CD1c-positive myeloid dendritic cell (primary cell): Measurements from ENCODE around the gene GJA4.
"Not testable (repeated sequence)": the region's sequence is repeated elsewhere in the genome, so short reads cannot be mapped to it uniquely, and the experiment has no call there.

Experiments
- DNase-seq: peaks from one replicate; pipeline ENCODE4 v3.0.0-alpha.2; 2016; ENCODE audit errors: extremely low spot score

Gene GJA4

DNA sequence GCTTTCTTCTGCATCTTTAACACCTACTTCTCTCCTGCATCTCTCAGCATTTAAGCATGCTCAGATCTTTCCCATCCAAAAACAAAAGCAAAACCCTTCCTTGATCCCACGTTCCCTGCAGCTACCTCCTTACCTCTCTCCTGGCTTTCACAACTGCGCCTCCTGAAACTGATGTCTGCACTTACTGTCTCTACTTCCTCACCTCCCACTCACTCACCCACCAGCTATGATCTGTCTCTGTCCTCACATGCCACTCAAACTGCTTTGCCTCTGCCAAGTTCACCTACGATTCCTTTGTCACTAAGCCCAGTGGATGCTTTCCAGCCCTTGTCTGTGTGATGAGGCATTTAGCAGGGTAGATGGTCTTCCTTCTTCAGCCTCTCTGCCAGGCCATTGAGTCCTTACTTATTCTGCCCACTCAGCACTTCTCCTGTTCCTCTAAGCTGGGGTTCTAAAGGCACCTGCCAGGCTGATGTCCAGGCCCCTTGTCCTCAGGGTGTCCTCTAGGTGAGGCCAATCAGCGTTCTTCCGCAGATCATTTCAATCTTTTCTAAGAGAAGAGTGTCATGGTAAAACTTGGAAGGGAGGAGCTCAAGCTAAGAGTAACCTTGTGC, 21.8 kb upstream of the GJA4 start:
- DNase-seq, result peak; percentile 29

- DNase-seq, result no peak
These were observed 21.0 kb upstream of the GJA4 start for GRCh38 chr1:34771573-34772371.

- DNase-seq, result not testable (repeated sequence)
These were observed 19.7 kb upstream of the GJA4 start for GRCh38 chr1:34773114-34773513.

GRCh38 chr1:34774957-34775356, 17.8 kb upstream of the GJA4 start:
- no peak for DNase-seq

GRCh38 chr1:34776911-34777310, 15.9 kb upstream of the GJA4 start:
- no peak for DNase-seq

DNA sequence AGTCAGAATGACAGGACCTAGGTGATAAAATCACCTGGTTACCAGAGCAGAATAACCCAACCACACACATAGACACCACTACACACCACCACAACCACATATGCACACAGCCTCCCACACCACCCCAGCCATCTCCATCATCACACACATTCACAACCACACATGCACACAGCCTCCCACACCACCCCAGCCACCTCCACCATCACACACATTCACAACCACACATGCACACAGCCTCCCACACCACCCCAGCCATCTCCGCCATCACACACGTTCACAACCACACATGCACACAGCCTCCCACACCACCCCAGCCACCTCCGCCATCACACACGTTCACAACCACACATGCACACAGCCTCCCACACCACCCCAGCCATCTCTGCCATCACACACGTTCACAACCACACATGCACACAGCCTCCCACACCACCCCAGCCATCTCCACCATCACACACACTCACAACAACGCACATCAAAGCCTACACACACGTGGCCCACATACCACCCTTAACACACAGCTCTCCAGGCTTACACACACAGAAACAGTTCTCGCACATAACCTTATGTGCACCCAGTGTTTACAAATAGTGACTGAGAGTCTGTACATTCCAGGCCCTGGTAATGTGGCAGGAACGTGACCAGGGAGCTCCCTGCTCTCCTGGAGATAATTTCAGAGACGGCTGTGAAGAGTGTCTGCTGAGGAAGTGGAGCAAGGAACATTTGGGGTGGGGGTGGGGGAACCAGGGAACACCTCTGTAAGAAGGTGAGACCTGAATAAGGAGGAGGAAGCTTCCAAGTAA, 15.1 kb upstream of the GJA4 start:
- DNase-seq, result no peak

GRCh38 chr1:34778381-34778780, 14.4 kb upstream of the GJA4 start:
- no peak for DNase-seq

DNA sequence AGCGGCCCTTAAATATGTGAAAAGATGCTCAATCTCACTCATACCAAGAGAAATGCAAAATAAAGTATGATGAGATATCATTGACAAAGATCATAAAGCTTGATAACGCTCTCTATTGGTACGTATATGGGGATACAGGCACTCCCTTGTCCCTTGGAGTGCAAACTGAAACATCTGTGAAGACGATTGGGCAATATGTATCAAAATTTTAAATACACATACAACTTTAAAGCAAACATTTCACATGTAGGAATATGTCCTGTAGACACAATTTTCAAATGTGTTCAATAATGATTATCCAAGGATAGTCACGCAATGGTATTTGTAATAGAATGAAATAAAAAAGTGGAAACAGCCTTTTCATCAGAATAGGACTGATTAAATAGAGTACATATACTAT, 13.8 kb upstream of the GJA4 start:
- no peak for DNase-seq

GRCh38 chr1:34779526-34779925, 13.3 kb upstream of the GJA4 start:
- DNase-seq, result no peak

DNA sequence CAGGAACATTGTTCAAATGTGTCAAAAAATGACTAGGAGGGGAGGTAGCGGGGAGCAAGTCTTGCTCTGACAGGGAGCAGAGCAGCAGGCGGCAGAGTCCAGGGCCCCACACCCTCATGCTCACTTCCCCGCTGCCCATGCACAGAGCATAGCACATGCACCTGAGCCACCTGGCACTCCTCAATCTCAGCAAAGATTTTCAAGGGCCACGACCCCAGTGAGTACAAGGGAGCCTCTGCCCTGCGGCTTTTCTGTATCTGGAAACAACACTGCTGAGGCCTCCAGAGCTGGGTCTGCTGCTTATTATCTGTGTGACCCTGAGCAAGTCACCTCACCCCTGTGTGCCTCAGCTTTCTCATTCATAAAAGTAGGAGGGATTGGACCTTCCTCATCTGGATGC, 12.8 kb upstream of the GJA4 start:
- no peak for DNase-seq

GRCh38 chr1:34780528-34780927, 12.3 kb upstream of the GJA4 start:
- no peak for DNase-seq

GRCh38 chr1:34781071-34781843, 11.5 kb upstream of the GJA4 start, which contains the start of gene GJB3:
Gene GJB3, plus strand, starts transcription at chr1:34781214. Its CDS starts 3,549 bp downstream, at chr1:34784763.
- peak; percentile 2 for DNase-seq

- DNase-seq, result no peak
These were observed 10.9 kb upstream of the GJA4 start for GRCh38 chr1:34781844-34782391.

- DNase-seq, result no peak
These were observed 8.0 kb upstream of the GJA4 start for GRCh38 chr1:34784751-34785221.

GRCh38 chr1:34785231-34785874, 7.4 kb upstream of the GJA4 start:
- DNase-seq, result no peak

DNA sequence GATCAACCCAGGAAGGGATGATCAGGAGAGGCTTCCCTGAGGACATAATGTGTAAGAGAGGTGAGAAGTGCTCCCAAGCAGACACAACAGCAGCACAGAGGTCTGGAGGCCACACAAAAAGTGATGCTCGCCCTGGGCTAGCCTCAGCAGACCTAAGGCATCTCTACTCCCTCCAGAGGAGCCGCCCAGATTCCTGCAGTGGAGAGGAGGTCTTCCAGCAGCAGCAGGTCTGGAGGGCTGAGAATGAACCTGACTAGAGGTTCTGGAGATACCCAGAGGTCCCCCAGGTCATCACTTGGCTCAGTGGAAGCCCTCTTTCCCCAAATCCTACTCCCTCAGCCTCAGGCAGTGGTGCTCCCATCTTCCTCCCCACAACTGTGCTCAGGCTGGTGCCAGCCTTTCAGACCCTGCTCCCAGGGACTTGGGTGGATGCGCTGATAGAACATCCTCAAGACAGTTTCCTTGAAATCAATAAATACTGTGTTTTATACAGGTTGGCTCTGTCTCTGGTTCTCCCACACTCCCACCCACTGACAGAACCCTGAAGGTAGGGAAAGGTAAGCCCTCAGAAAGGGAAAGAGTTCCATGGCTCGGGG, 6.8 kb upstream of the GJA4 start:
- no peak for DNase-seq

GRCh38 chr1:34786521-34787325, 6.1 kb upstream of the GJA4 start:
- DNase-seq, result peak; percentile 62

- DNase-seq, result no peak
These were observed 5.1 kb upstream of the GJA4 start for GRCh38 chr1:34787461-34788420.
